HUES64 (cell line): ENCODE data around the gene KLF13.

Source experiments
- H3K27ac ChIP-seq: 2 replicates; pipeline ENCODE4 v1.7.0; 2013; ENCODE audit warnings: low read depth, low read length, inconsistent platforms
- H3K27me3 ChIP-seq: 2 replicates; pipeline ENCODE4 v1.6.1; 2013; ENCODE audit warnings: mild to moderate bottlenecking, low read length; ENCODE audit not compliant: insufficient read depth
- H3K36me3 ChIP-seq: 2 replicates; pipeline ENCODE4 v1.6.1; 2013; ENCODE audit warnings: mild to moderate bottlenecking, low read length; ENCODE audit not compliant: insufficient read depth
- H3K4me1 ChIP-seq: 2 replicates; pipeline ENCODE4 v1.6.1; 2013; ENCODE audit warnings: mild to moderate bottlenecking, low read length, moderate library complexity; ENCODE audit not compliant: insufficient read depth
- H3K4me3 ChIP-seq: 2 replicates; pipeline ENCODE4 v1.5.1; 2013; ENCODE audit warnings: mild to moderate bottlenecking, low read length, moderate library complexity
- H3K9ac ChIP-seq: 2 replicates; pipeline ENCODE4 v1.6.1; 2013; ENCODE audit warnings: mild to moderate bottlenecking, low read depth, low read length
- H3K9me3 ChIP-seq: 2 replicates; pipeline ENCODE4 v1.6.1; 2013; ENCODE audit warnings: low read depth, low read length; ENCODE audit not compliant: insufficient read depth
- WGBS: fragments of 150-250, 120-280 bp; methylation state at CpG from one replicate; pipeline ENCODE4 v1.1.7; 2013; ENCODE audit warnings: missing lambda C conversion rate; 5-methylcytosine and 5-hydroxymethylcytosine counted together

The KLF13 gene

GRCh38 chr15:31329640-31330010 lies 3.0 kb downstream of the KLF13 start:
- Histone ChIP-seq H3K9me3 (no peaks in the 10 kb centered on the region), H3K27me3 (peaks cover 14% of the 10 kb centered on the region), H3K27ac (no peak overlapping the region), H3K36me3 (no peaks in the 10 kb centered on the region), H3K9ac (no peak overlapping the region), H3K4me3 (peak overlapping the region; percentile 78), H3K4me1 (peaks cover 28% of the 10 kb centered on the region)
- WGBS: 60% methylated on average over 15 of the region's 15 CpGs

- Histone ChIP-seq H3K9ac (no peak overlapping the region), H3K4me3 (no peak overlapping the region), H3K36me3 (no peaks in the 10 kb centered on the region), H3K27ac (no peak overlapping the region), H3K4me1 (peaks cover 23% of the 10 kb centered on the region), H3K27me3 (peaks cover 8% of the 10 kb centered on the region; the same call in 1 of the 2 replicates), H3K9me3 (no peaks in the 10 kb centered on the region)
- 94% methylated on average over 10 of the region's 10 CpGs for WGBS
These were observed 3.6 kb downstream of the KLF13 start for GRCh38 chr15:31330111-31330785.

- 89% methylated on average over 4 of the region's 4 CpGs for WGBS
- Histone ChIP-seq H3K4me1 (peaks cover 22% of the 10 kb centered on the region), H3K9ac (no peak overlapping the region), H3K36me3 (no peaks in the 10 kb centered on the region), H3K4me3 (no peak overlapping the region), H3K27me3 (peaks cover 5% of the 10 kb centered on the region; the same call in 1 of the 2 replicates), H3K9me3 (no peaks in the 10 kb centered on the region), H3K27ac (no peak overlapping the region)
These were observed 4.2 kb downstream of the KLF13 start for GRCh38 chr15:31330836-31331235.

- peaks cover 23% of the 10 kb centered on the region for H3K4me1 ChIP-seq
- no peak overlapping the region for H3K4me3 ChIP-seq
- H3K27me3 ChIP-seq: peaks cover 5% of the 10 kb centered on the region; the same call in 1 of the 2 replicates
- no peak overlapping the region for H3K9ac ChIP-seq
- no peaks in the 10 kb centered on the region for H3K9me3 ChIP-seq
- 93% methylated on average over 5 of the region's 5 CpGs for whole genome bisulfite sequencing
- no peak overlapping the region for H3K27ac ChIP-seq
- no peaks in the 10 kb centered on the region for H3K36me3 ChIP-seq
These were observed 4.8 kb downstream of the KLF13 start for GRCh38 chr15:31331389-31331788.

- no peak overlapping the region for H3K27ac ChIP-seq
These were observed 5.5 kb downstream of the KLF13 start for GRCh38 chr15:31332020-31332680.

GRCh38 chr15:31332681-31333071 lies 6.0 kb downstream of the KLF13 start:
- H3K36me3 ChIP-seq: no peaks in the 10 kb centered on the region
- no peak overlapping the region for H3K27ac ChIP-seq
- H3K9ac ChIP-seq: no peak overlapping the region
- H3K9me3 ChIP-seq: no peaks in the 10 kb centered on the region
- H3K4me1 ChIP-seq: peaks cover 30% of the 10 kb centered on the region
- H3K4me3 ChIP-seq: no peak overlapping the region
- H3K27me3 ChIP-seq: peaks cover 5% of the 10 kb centered on the region; the same call in 1 of the 2 replicates
- 98% methylated on average over 1 of the region's 1 CpG for WGBS

More at GRCh38 chr15:31332020-31332680, 5.5 kb downstream of the KLF13 start:
- H3K9me3 ChIP-seq: no peaks in the 10 kb centered on the region
- 78% methylated on average over 9 of the region's 9 CpGs for WGBS
- no peak overlapping the region for H3K4me3 ChIP-seq
- H3K36me3 ChIP-seq: no peaks in the 10 kb centered on the region
- peaks cover 5% of the 10 kb centered on the region; the same call in 1 of the 2 replicates for H3K27me3 ChIP-seq
- no peak overlapping the region for H3K9ac ChIP-seq
- peaks cover 30% of the 10 kb centered on the region for H3K4me1 ChIP-seq

GRCh38 chr15:31333119-31333518 lies 6.5 kb downstream of the KLF13 start:
- Histone ChIP-seq H3K4me1 (peaks cover 30% of the 10 kb centered on the region), H3K36me3 (no peaks in the 10 kb centered on the region), H3K9me3 (no peaks in the 10 kb centered on the region), H3K27me3 (peaks cover 5% of the 10 kb centered on the region; the same call in 1 of the 2 replicates), H3K27ac (no peak overlapping the region), H3K9ac (no peak overlapping the region), H3K4me3 (no peak overlapping the region)
- 99% methylated on average over 2 of the region's 4 CpGs for WGBS

GRCh38 chr15:31333820-31334219 lies 7.2 kb downstream of the KLF13 start:
- Histone ChIP-seq H3K4me1 (peaks cover 27% of the 10 kb centered on the region), H3K9me3 (no peaks in the 10 kb centered on the region), H3K27ac (no peak overlapping the region), H3K36me3 (no peaks in the 10 kb centered on the region), H3K27me3 (peaks cover 2% of the 10 kb centered on the region; the same call in 1 of the 2 replicates), H3K9ac (no peak overlapping the region), H3K4me3 (no peak overlapping the region)
- 93% methylated on average over 3 of the region's 3 CpGs for WGBS

- peaks cover 26% of the 10 kb centered on the region for H3K4me1 ChIP-seq
- 92% methylated on average over 9 of the region's 9 CpGs for WGBS
- H3K27me3 ChIP-seq: no peaks in the 10 kb centered on the region
- H3K4me3 ChIP-seq: no peak overlapping the region
- H3K9ac ChIP-seq: no peak overlapping the region
- H3K36me3 ChIP-seq: no peaks in the 10 kb centered on the region
- no peaks in the 10 kb centered on the region for H3K9me3 ChIP-seq
- H3K27ac ChIP-seq: no peak overlapping the region
These were observed 9.5 kb downstream of the KLF13 start for GRCh38 chr15:31335989-31336592.

- Histone ChIP-seq H3K36me3 (no peaks in the 10 kb centered on the region), H3K9me3 (no peaks in the 10 kb centered on the region), H3K9ac (no peak overlapping the region), H3K27me3 (no peaks in the 10 kb centered on the region), H3K4me3 (no peak overlapping the region), H3K27ac (no peak overlapping the region), H3K4me1 (peaks cover 26% of the 10 kb centered on the region)
- 88% methylated on average over 13 of the region's 13 CpGs for WGBS
These were observed 10.1 kb downstream of the KLF13 start for GRCh38 chr15:31336593-31337295.
